Neural progenitor cell (in vitro differentiated cells): ENCODE measurements around the gene CERS6. TPM values are rescaled to one million over a fixed set of nuclear protein-coding genes. Genes with fewer than 3 reads are reported as not detected.
"Not testable (repeated sequence)": the region's sequence is repeated elsewhere in the genome, so short reads cannot be mapped to it uniquely, and the experiment has no call there.

ENCODE experiments used
- DNase-seq: peaks from one replicate; pipeline ENCODE4 v3.0.0-alpha.2; 2016; ENCODE audit warnings: low spot score
- H2AFZ ChIP-seq: fragments of 200-600 bp; sonication (generic); replicated peaks from 2 replicates; pipeline ENCODE4 v1.6.1; 2016; ENCODE audit warnings: antibody characterized with exemption
- H3F3A ChIP-seq: fragments of 200-600 bp; sonication (generic); 2 replicates; pipeline ENCODE4 v1.6.1; 2016; ENCODE audit warnings: antibody characterized with exemption, low read depth
- H3K27ac ChIP-seq: fragments of 200-600 bp; sonication (generic); 2 replicates; pipeline ENCODE4 v1.5.1; 2016; ENCODE audit warnings: mild to moderate bottlenecking
- H3K27me3 ChIP-seq: fragments of 200-600 bp; sonication (generic); 2 replicates; pipeline ENCODE4 v1.6.1; 2016; ENCODE audit warnings: mild to moderate bottlenecking, moderate library complexity
- H3K36me3 ChIP-seq: fragments of 200-600 bp; sonication (generic); 2 replicates; pipeline ENCODE4 v1.5.1; 2016
- H3K4me1 ChIP-seq: fragments of 200-600 bp; sonication (generic); 2 replicates; pipeline ENCODE4 v1.6.1; 2016; ENCODE audit warnings: mixed run types
- H3K4me2 ChIP-seq: fragments of 200-600 bp; sonication (generic); 2 replicates; pipeline ENCODE4 v1.6.1; 2016
- H3K4me3 ChIP-seq: fragments of 200-600 bp; sonication (generic); 2 replicates; pipeline ENCODE4 v1.5.1; 2016
- H3K79me2 ChIP-seq: fragments of 200-600 bp; sonication (generic); 2 replicates; pipeline ENCODE4 v1.6.1; 2016; ENCODE audit warnings: low read depth
- H3K9ac ChIP-seq: fragments of 200-600 bp; sonication (generic); 2 replicates; pipeline ENCODE4 v1.6.1; 2016
- H3K9me3 ChIP-seq: fragments of 200-600 bp; sonication (generic); 2 replicates; pipeline ENCODE4 v1.5.1; 2016; ENCODE audit warnings: low read depth
- H4K20me1 ChIP-seq: fragments of 200-600 bp; sonication (generic); 2 replicates; pipeline ENCODE4 v1.6.1; 2016; ENCODE audit warnings: low read depth
- H3K27ac Mint-ChIP-seq: 3 replicates; pipeline ENCODE4 v1.8.0; 2021; ENCODE audit warnings: mixed read lengths
- H3K27me3 Mint-ChIP-seq: 2 replicates; pipeline ENCODE4 v1.8.0; 2022; ENCODE audit warnings: low read depth, mild to moderate bottlenecking, inconsistent platforms, moderate library complexity, mixed read lengths; ENCODE audit not compliant: insufficient read depth
- H3K36me3 Mint-ChIP-seq: 3 replicates; pipeline ENCODE4 v1.8.0; 2021; ENCODE audit warnings: mixed read lengths
- H3K4me1 Mint-ChIP-seq: 3 replicates; pipeline ENCODE4 v1.8.0; 2021; ENCODE audit warnings: mixed read lengths
- H3K4me3 Mint-ChIP-seq: 3 replicates; pipeline ENCODE4 v1.8.0; 2021; ENCODE audit warnings: mild to moderate bottlenecking, moderate library complexity, mixed read lengths
- H3K9me3 Mint-ChIP-seq: 3 replicates; pipeline ENCODE4 v1.8.0; 2020; ENCODE audit warnings: mixed read lengths
- CTCF ChIP-seq: fragments of 200-600 bp; sonication (generic); IDR thresholded peaks from 2 replicates; pipeline ENCODE4 v1.5.1; 2017; ENCODE audit warnings: antibody characterized with exemption, mild to moderate bottlenecking
- EZH2 ChIP-seq: fragments of 200-600 bp; sonication (generic); IDR thresholded peaks from 2 replicates; pipeline ENCODE4 v1.6.1; 2017; ENCODE audit warnings: antibody characterized with exemption, mild to moderate bottlenecking, moderate library complexity
- EZH2phosphoT487 ChIP-seq: fragments of 200-600 bp; sonication (generic); IDR thresholded peaks from 2 replicates; pipeline ENCODE4 v1.6.1; 2017; ENCODE audit warnings: antibody characterized with exemption
- total RNA-seq: library from RNA; depleted of rRNA; stranded (reverse); fragments of >200 nt; gene quantifications from 2 replicates; pipeline ENCODE4 v1.2.3, GENCODE V29; 2015; ENCODE audit warnings: low replicate concordance

CERS6 gene
- total RNA-seq, 1 donor from 2014 or later: 50.8 TPM

- peaks cover 12% of the 10 kb centered on the region for H3K4me1 ChIP-seq
- no peak overlapping the region for H3K4me2 ChIP-seq
- TF ChIP-seq EZH2 (no peak), CTCF (no peak), EZH2phosphoT487 (no peak)
- H3K27ac ChIP-seq: no peak overlapping the region
- H3K9ac ChIP-seq: no peak overlapping the region
- no peak for DNase-seq
- no peak overlapping the region for H2AFZ ChIP-seq
- peaks cover 5% of the 10 kb centered on the region for H4K20me1 ChIP-seq
- peaks cover 18% of the 10 kb centered on the region for H3K79me2 ChIP-seq
- H3K36me3 ChIP-seq: no peaks in the 10 kb centered on the region
- no peak overlapping the region for H3K4me3 ChIP-seq
- no peaks in the 10 kb centered on the region for H3K27me3 ChIP-seq
- H3K4me3 Mint-ChIP-seq: no peak overlapping the region
- no peak overlapping the region for H3K27ac Mint-ChIP-seq
- no peaks in the 10 kb centered on the region for H3K27me3 Mint-ChIP-seq
- no peaks in the 10 kb centered on the region for H3K9me3 Mint-ChIP-seq
- peaks cover 2% of the 10 kb centered on the region for H3K36me3 Mint-ChIP-seq
- peaks cover 2% of the 10 kb centered on the region for H3K4me1 Mint-ChIP-seq
- peaks cover 5% of the 10 kb centered on the region for H3F3A ChIP-seq
- no peaks in the 10 kb centered on the region for H3K9me3 ChIP-seq
Observed at GRCh38 chr2:168655207-168655606, 199.1 kb downstream of the CERS6 start.

GRCh38 chr2:168657378-168657777, 201.3 kb downstream of the CERS6 start:
- H3K27ac Mint-ChIP-seq, H3K9me3 ChIP-seq, H3K27me3 ChIP-seq, H3K4me2 ChIP-seq, DNase-seq, H3K27me3 Mint-ChIP-seq, H3K4me3 ChIP-seq, H2AFZ ChIP-seq, H3K4me3 Mint-ChIP-seq, H3K9ac ChIP-seq, H3K27ac ChIP-seq, H3K9me3 Mint-ChIP-seq, H3K36me3 ChIP-seq, H3K36me3 Mint-ChIP-seq: not testable (repeated sequence)
- H3F3A ChIP-seq: peaks cover 26% of the 10 kb centered on the region
- peaks cover 27% of the 10 kb centered on the region for H3K4me1 ChIP-seq
- H4K20me1 ChIP-seq: peaks cover 24% of the 10 kb centered on the region
- peaks cover 14% of the 10 kb centered on the region for H3K79me2 ChIP-seq
- peaks cover 24% of the 10 kb centered on the region for H3K4me1 Mint-ChIP-seq

GRCh38 chr2:168658706-168659105, 202.6 kb downstream of the CERS6 start:
- no peak overlapping the region for H3K9ac ChIP-seq
- H3F3A ChIP-seq: peaks cover 34% of the 10 kb centered on the region
- DNase-seq: no peak
- no peaks in the 10 kb centered on the region for H3K9me3 ChIP-seq
- peaks cover 38% of the 10 kb centered on the region for H3K4me1 ChIP-seq
- H3K27me3 Mint-ChIP-seq: no peaks in the 10 kb centered on the region
- H2AFZ ChIP-seq: no peak overlapping the region
- H3K4me2 ChIP-seq: no peak overlapping the region
- no peak overlapping the region for H3K27ac ChIP-seq
- H4K20me1 ChIP-seq: peaks cover 24% of the 10 kb centered on the region
- peaks cover 2% of the 10 kb centered on the region for H3K36me3 Mint-ChIP-seq
- H3K4me3 Mint-ChIP-seq: no peak overlapping the region
- H3K79me2 ChIP-seq: peaks cover 14% of the 10 kb centered on the region
- TF ChIP-seq EZH2: no peak
- no peak for TF ChIP-seq CTCF
- TF ChIP-seq EZH2phosphoT487: no peak
- H3K27ac Mint-ChIP-seq: no peak overlapping the region
- H3K27me3 ChIP-seq: no peaks in the 10 kb centered on the region
- H3K9me3 Mint-ChIP-seq: no peaks in the 10 kb centered on the region
- no peak overlapping the region for H3K4me3 ChIP-seq
- peaks cover 29% of the 10 kb centered on the region for H3K4me1 Mint-ChIP-seq
- no peaks in the 10 kb centered on the region for H3K36me3 ChIP-seq

GRCh38 chr2:168660870-168661862, 205.1 kb downstream of the CERS6 start:
- Histone ChIP-seq H2AFZ (no peak overlapping the region), H3K4me2 (peak overlapping the region; percentile 64), H3K4me1 (peaks cover 43% of the 10 kb centered on the region), H3K27me3 (no peaks in the 10 kb centered on the region), H4K20me1 (peaks cover 24% of the 10 kb centered on the region), H3K9ac (no peak overlapping the region), H3K9me3 (no peaks in the 10 kb centered on the region), H3K4me3 (peak overlapping the region; percentile 9), H3F3A (peaks cover 34% of the 10 kb centered on the region), H3K36me3 (no peaks in the 10 kb centered on the region), H3K27ac (no peak overlapping the region), H3K79me2 (peaks cover 11% of the 10 kb centered on the region)
- Mint-ChIP-seq H3K36me3 (peaks cover 4% of the 10 kb centered on the region), H3K9me3 (no peaks in the 10 kb centered on the region), H3K27me3 (peaks cover 2% of the 10 kb centered on the region), H3K4me1 (peaks cover 33% of the 10 kb centered on the region), H3K27ac (peak overlapping the region; percentile 88), H3K4me3 (peak overlapping the region; percentile 4)
- no peak for TF ChIP-seq EZH2
- no peak for TF ChIP-seq CTCF
- peak; percentile 35 for TF ChIP-seq EZH2phosphoT487
- peak; percentile 72 for DNase-seq
